GM21786 (cell line): Measurements from ENCODE around the gene SOS1.
"Not testable (repeated sequence)": the region's sequence is repeated elsewhere in the genome, so short reads cannot be mapped to it uniquely, and the experiment has no call there.

Experiments
- ATAC-seq: cut with Tn5 transposase; IDR thresholded peaks from one replicate; pipeline ENCODE4 v1.9.1; 2021; ENCODE audit not compliant: unreplicated experiment

Gene SOS1

DNA sequence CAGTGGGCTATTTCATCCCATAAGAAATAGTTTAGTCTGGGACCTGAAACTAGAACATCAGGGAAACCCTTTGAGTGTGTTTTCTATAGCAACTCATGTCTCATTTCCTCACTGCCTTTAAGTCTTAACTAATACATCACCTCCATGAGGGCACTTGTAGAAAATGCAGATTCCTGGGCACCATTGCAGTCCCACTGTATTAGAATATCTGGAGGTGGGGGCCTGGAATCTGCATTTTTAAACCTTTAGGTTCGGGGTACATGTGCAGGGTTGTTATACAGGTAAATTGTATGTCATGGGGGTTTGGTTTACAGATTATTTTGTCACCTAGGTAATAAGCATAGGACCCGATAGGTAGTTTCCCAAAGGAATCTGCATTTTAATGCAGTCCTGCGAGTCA, 143.8 kb downstream of the SOS1 start:
- ATAC-seq = no peak

- no peak for ATAC-seq
Observed at GRCh38 chr2:38975042-38975441, 145.8 kb downstream of the SOS1 start.

DNA sequence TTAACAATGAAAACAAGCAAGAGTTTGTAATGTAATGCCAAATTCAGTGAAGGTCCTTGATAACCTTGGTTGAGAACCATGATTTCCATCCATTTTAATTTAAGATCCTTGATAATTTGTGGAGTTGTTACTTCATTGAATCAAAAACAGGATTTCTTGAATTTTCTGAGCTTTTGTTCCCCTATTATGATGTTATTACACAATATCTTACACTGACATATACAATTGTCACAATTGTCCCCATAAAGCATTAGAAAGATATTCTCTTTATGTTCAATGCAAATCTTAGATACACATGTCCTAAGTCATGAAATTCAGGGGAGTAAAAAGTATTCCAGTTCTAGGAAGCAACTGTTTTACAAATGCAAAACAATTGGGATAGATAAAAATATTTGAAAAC, 147.6 kb downstream of the SOS1 start:
- no peak for ATAC-seq

- no peak for ATAC-seq
Observed at GRCh38 chr2:38971377-38971776, 149.5 kb downstream of the SOS1 start.

- ATAC-seq = no peak
Observed at GRCh38 chr2:38968021-38968420, 152.8 kb downstream of the SOS1 start.

- no peak for ATAC-seq
Observed at GRCh38 chr2:38966678-38967077, 154.2 kb downstream of the SOS1 start.

GRCh38 chr2:38966006-38966405, 154.8 kb downstream of the SOS1 start:
- no peak for ATAC-seq

GRCh38 chr2:38960609-38961320, 160.1 kb downstream of the SOS1 start:
- ATAC-seq = no peak

DNA sequence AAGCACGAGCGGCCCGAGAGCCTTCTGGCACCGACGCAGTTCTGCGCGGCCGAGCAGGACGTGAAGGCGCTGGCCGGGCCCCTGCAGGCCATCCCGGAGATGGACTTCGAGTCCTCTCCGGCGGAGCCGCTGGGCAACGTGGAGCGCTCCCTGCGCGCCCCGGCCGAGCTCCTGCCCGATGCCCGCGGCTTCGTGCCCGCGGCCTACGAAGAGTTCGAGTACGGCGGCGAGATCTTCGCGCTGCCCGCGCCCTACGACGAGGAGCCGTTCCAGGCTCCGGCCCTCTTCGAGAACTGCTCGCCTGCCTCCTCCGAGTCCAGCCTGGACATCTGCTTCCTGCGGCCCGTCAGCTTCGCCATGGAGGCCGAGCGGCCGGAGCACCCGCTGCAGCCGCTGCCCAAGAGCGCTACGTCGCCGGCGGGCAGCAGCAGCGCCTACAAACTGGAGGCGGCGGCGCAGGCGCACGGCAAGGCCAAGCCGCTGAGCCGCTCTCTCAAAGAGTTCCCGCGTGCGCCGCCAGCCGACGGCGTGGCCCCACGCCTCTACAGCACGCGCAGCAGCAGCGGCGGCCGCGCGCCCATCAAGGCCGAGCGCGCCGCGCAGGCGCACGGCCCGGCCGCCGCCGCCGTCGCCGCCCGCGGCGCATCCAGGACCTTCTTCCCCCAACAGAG, 160.8 kb downstream of the SOS1 start:
- peak; percentile 71 for ATAC-seq

DNA sequence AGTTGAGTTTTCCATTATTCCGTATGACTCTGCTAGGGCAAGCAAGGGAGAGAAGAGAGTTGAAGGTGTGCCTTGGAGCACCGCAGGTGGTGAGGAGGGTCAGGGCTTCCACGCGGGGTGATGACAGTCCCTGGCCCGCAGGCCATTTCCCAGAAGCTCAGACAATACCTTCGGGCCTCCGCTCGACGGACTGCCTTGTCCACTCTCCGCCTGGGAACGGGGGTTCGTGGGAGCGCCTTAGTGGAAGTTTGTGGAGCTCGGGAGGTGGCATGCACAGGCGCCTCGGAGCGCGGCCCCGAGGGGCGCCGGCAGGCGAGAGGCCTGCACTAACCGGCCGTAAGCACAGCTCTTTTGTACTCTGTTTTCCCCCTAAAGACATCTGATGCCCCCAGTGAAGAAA, 161.4 kb downstream of the SOS1 start:
- ATAC-seq = no peak

DNA sequence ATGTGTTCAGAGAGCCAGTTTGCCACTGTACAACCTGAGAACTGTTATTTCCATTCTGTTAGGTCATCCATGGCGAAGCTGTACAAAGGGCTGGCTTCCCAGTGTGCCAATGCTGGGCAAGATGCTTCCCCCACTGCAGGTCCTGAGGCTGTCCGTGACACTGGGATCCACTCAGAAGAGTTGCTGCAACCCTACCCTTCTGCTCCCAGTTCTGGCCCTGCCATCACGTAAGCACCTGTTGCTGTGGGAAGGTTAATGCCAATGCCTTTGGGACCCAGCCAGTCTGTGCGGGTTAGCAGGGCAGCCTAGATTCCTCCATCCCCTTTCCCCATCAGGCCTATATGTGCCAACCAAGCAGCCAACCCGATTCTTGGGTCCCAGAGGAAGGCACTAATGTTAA, 162.9 kb downstream of the SOS1 start:
- no peak for ATAC-seq

- no peak for ATAC-seq
Observed at GRCh38 chr2:38951766-38952165, 169.1 kb downstream of the SOS1 start.

DNA sequence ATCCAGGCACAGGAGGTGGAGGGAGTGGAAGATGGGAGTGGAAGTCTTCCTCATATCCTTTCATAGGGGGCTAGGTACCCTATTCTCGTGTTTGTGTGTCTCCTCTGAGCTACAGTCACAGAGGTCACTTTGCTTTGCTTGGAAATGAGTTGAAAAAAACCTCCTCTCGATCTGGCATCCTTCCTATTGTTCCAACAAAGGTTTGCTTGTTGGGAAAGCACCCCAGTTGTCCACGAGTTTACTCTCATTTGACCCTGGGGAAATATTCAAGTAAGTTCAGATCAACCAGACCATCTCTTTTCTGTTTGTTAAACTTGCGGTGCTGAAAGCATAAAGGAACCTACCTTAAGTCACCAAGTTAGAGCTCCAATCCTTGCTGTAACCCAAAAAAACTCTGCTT, 171.9 kb downstream of the SOS1 start:
- no peak for ATAC-seq

GRCh38 chr2:38948387-38948882, 172.4 kb downstream of the SOS1 start:
- ATAC-seq = no peak

GRCh38 chr2:38947241-38948239, 173.3 kb downstream of the SOS1 start:
- ATAC-seq = peak; percentile 80

DNA sequence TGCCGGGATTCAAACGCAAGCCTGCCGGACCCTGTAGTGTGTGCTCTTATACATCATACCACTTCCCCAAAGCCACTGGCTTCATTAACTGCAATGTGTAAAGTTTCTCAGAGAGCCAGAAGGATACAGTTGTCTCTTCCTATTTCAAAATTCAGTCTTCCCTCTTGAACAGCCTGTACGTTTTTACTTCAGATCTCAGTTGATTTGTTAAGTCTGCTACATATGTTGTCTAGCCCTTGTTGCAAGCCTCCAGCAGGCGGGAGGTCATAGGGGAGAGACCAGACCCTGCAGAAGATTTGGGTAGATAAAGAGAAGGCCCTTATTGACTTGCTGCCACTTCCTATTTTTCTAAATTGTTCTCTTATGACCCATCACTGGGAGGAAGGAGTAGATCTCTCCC, 174.9 kb downstream of the SOS1 start:
- no peak for ATAC-seq

DNA sequence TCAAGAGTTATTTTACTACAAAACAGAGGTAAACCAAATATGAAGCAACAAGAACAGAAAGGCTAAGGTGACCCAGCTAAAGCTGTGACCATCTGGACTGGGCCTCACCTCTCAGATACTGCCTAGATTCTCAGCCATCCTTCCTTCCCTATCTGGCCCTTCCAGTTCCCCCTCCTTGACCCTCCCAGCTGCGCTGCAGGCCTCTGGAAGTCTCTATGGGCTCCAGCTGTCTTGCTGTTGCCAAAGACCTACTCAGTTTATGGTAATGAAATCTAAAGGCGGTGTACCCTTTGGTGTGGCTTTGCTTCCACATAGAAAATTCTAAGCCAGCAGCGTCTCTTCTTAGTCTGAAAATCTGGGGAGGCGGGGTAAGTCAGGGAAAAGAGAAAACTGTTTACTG, 175.5 kb downstream of the SOS1 start:
- no peak for ATAC-seq

GRCh38 chr2:38943784-38944183, 177.1 kb downstream of the SOS1 start:
- ATAC-seq = no peak

DNA sequence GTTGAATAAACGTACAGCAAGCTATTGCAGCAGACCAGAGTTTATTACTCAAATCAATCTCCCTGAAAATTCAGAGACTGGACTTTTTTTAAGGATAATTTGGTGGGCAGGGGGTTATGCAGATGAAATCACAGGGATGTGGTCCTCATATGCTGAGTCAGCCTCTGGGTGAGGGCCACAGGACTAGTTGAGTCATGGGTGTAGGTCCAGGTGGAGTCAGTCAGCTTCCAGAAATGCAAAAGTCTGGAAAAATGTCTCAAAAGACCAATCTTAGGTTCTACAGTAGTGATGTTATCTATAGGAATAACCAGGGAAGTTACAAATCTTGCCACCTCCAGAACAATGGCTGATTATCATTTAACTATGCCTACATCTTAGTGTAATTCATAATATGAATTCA, 180.1 kb downstream of the SOS1 start:
- ATAC-seq = no peak

- no peak for ATAC-seq
Observed at GRCh38 chr2:38937548-38937947, 183.3 kb downstream of the SOS1 start.

- not testable (repeated sequence) for ATAC-seq
Observed at GRCh38 chr2:38936516-38936915, 184.3 kb downstream of the SOS1 start.
